ENCODE data around the gene DAZ2.
"Not testable (repeated sequence)": the region's sequence is repeated elsewhere in the genome, so short reads cannot be mapped to it uniquely, and the experiment has no call there.

Gene DAZ2

GRCh38 chrY:23219233-23219632, at the start of gene DAZ2:
TSS of gene DAZ2 (plus strand) at chrY:23219533. CDS start at chrY:23219741, 208 bp downstream.
- not testable (repeated sequence) for DNase-seq (ENCODE audit: low read depth)

- DNase-seq (ENCODE audit: low read depth) = not testable (repeated sequence)
These were observed 20.4 kb upstream of the DAZ2 start, which contains the start of gene DAZ1 for GRCh38 chrY:23198908-23199307. TSS of gene DAZ1 (minus strand) at chrY:23199008. CDS start at chrY:23198800, 208 bp downstream.

- not testable (repeated sequence) for DNase-seq (ENCODE audit: low read depth)
These were observed 11.9 kb upstream of the DAZ2 start for GRCh38 chrY:23207455-23207854.

- not testable (repeated sequence) for DNase-seq (ENCODE audit: low read depth)
These were observed 9.4 kb upstream of the DAZ2 start for GRCh38 chrY:23209802-23210495.

- not testable (repeated sequence) for DNase-seq (ENCODE audit: low read depth)
These were observed 8.7 kb upstream of the DAZ2 start for GRCh38 chrY:23210681-23211080.
